ENCODE results near the gene IRX6. TPM values are rescaled to one million over a fixed set of nuclear protein-coding genes. Genes with fewer than 3 reads are reported as not detected.

Gene IRX6
- total and polyA plus RNA-seq, 2 of the 4 experiments (the other 2 are of a cell fraction): not detected

DNA sequence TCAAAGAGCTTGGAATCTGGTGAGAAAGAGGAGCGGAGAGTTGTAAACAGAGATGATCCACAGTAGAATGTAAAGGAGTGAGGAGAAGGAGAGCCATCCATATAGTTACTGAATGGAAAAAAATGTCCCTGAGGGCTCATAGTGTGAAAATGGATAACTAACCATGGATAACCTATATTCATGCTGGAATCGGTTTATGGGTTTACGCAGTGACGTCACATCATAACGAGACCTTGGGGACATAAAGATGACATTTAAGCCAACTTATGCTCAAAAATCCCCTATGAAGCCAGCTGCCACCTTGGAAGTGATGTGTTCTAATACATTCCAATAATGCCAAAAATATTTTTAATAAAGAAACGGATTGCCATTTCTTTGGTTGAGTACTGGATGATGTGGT, 22.5 kb downstream of the IRX6 start:
- ATAC-seq (ENCODE audit: low read depth): no peak
- Histone ChIP-seq H3K4ac (ENCODE audit: low read depth, low read length) (no peak overlapping the region), H3K23ac (ENCODE audit: low read depth, low read length) (no peak overlapping the region), H3K4me1 (ENCODE audit: control insufficient read depth, insufficient read depth, low read length) (no peaks in the 10 kb centered on the region), H4K8ac (ENCODE audit: low read depth in 2 of 2, low read length in 2 of 2) (no peak overlapping the region), H3K14ac (replicated peaks; ENCODE audit: low read depth, low read length) (no peak overlapping the region), H3K27me3 (ENCODE audit: control insufficient read depth, insufficient read depth, low read length) (no peaks in the 10 kb centered on the region), H2BK120ac (ENCODE audit: low read depth, low read length) (no peak overlapping the region), H2BK5ac (ENCODE audit: low read depth, low read length, poor library complexity, severe bottlenecking) (no peak overlapping the region), H2BK20ac (ENCODE audit: low read depth, low read length) (no peak overlapping the region), H3K4me3 (ENCODE audit: insufficient read depth, low read depth, low read length) (no peak overlapping the region), H3K9me1 (ENCODE audit: insufficient read depth, low read length) (no peaks in the 10 kb centered on the region), H3K9me3 (ENCODE audit: control insufficient read depth, insufficient read depth, low read length) (no peaks in the 10 kb centered on the region), H3K36me3 (ENCODE audit: control insufficient read depth, insufficient read depth, low read length) (no peaks in the 10 kb centered on the region), H4K5ac (ENCODE audit: low read depth, low read length) (no peak overlapping the region), H3K56ac (ENCODE audit: extremely low read depth, insufficient read depth, low read length) (no peak overlapping the region), H3K18ac (ENCODE audit: low read depth, low read length) (no peak overlapping the region), H4K91ac (ENCODE audit: insufficient read depth, low read depth, low read length) (no peak overlapping the region), H3K9ac (ENCODE audit: low read depth, low read length) (no peak overlapping the region), H3K27ac (ENCODE audit: insufficient read depth, low read length) (no peak overlapping the region), H3K79me1 (ENCODE audit: low read depth in 1 of 2, low read length in 2 of 2) (no peaks in the 10 kb centered on the region), H3K4me2 (ENCODE audit: low read depth, low read length) (no peak overlapping the region), H4K20me1 (ENCODE audit: insufficient read depth, low read length) (no peaks in the 10 kb centered on the region), H2AK9ac (replicated peaks; ENCODE audit: low read depth, low read length, poor library complexity) (no peak overlapping the region), H2AFZ (replicated peaks; ENCODE audit: low read length, poor library complexity) (no peak overlapping the region), H2BK15ac (ENCODE audit: low read depth, low read length) (no peak overlapping the region), H2AK5ac (ENCODE audit: low read depth, low read length) (no peak overlapping the region)
- no TSS peak for BruUV-seq (replicated peaks)
- POLR2A ChIA-PET (ENCODE audit: unreplicated experiment): no interaction called here
- no CpG with 5 or more reads among the region's 6 CpGs for WGBS, 2 experiments (ENCODE audit: extremely low coverage in 2 of 2, insufficient read length in 1 of 2)
- DNase-seq: no peak
- dilution Hi-C loops (cut with HindIII; ENCODE audit: low sequenced_read_pairs, unreplicated experiment) (no loop called here), intact Hi-C loops (cut with micrococcal nuclease) (no loop called here), in situ Hi-C loops (cut with MboI; ENCODE audit: low sequenced_read_pairs) (no loop called here)
- TF ChIP-seq BHLHE40 (IDR thresholded peaks at IDR 0.05; ENCODE audit: low read depth, low read length): no peak
- no peak for TF ChIP-seq MAFK (IDR thresholded peaks at IDR 0.05; ENCODE audit: low read depth, low read length)
- TF ChIP-seq FOS (IDR thresholded peaks at IDR 0.05; ENCODE audit: low read depth, low read length): no peak
- no peak for TF ChIP-seq SMC3 (IDR thresholded peaks at IDR 0.05; ENCODE audit: low read depth, low read length)
- no peak for TF ChIP-seq CTCF (conservative IDR thresholded peaks at IDR 0.05; ENCODE audit: low read depth, low read length)
- TF ChIP-seq, protein P1, sequence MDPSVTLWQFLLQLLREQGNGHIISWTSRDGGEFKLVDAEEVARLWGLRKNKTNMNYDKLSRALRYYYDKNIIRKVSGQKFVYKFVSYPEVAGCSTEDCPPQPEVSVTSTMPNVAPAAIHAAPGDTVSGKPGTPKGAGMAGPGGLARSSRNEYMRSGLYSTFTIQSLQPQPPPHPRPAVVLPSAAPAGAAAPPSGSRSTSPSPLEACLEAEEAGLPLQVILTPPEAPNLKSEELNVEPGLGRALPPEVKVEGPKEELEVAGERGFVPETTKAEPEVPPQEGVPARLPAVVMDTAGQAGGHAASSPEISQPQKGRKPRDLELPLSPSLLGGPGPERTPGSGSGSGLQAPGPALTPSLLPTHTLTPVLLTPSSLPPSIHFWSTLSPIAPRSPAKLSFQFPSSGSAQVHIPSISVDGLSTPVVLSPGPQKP (IDR thresholded peaks at IDR 0.05; ENCODE audit: borderline replicate concordance, low read depth, low read length): no peak
- CTCF ChIA-PET: no interaction called here
